Neural progenitor cell (in vitro differentiated cells): Measurements from ENCODE around the gene AXDND1.

Experiments
- EZH2 ChIP-seq: fragments of 200-600 bp; sonication (generic); IDR thresholded peaks from 2 replicates; pipeline ENCODE4 v1.6.1; 2017; ENCODE audit warnings: antibody characterized with exemption, mild to moderate bottlenecking, moderate library complexity
- TF ChIP-seq, protein P1 (sequence below): fragments of 200-600 bp; sonication (generic); IDR thresholded peaks from 2 replicates; pipeline ENCODE4 v1.5.1; 2017; ENCODE audit warnings: antibody characterized with exemption, mild to moderate bottlenecking

- TF ChIP-seq, protein P1, sequence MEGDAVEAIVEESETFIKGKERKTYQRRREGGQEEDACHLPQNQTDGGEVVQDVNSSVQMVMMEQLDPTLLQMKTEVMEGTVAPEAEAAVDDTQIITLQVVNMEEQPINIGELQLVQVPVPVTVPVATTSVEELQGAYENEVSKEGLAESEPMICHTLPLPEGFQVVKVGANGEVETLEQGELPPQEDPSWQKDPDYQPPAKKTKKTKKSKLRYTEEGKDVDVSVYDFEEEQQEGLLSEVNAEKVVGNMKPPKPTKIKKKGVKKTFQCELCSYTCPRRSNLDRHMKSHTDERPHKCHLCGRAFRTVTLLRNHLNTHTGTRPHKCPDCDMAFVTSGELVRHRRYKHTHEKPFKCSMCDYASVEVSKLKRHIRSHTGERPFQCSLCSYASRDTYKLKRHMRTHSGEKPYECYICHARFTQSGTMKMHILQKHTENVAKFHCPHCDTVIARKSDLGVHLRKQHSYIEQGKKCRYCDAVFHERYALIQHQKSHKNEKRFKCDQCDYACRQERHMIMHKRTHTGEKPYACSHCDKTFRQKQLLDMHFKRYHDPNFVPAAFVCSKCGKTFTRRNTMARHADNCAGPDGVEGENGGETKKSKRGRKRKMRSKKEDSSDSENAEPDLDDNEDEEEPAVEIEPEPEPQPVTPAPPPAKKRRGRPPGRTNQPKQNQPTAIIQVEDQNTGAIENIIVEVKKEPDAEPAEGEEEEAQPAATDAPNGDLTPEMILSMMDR = no peak
- no peak for TF ChIP-seq EZH2
Measured at GRCh38 chr1:179474713-179475112, 108.9 kb downstream of the AXDND1 start.
